NT2/D1 (cell line): ENCODE measurements around the gene KCNK7.

Experiments used
- SUZ12 ChIP-seq: IDR thresholded peaks from 2 replicates; pipeline ENCODE4 v1.6.1; 2011; ENCODE audit not compliant: insufficient read length, insufficient read depth; ENCODE audit errors: extremely low read depth
- YY1 ChIP-seq: IDR thresholded peaks from 2 replicates; pipeline ENCODE4 v1.6.1; 2011; ENCODE audit not compliant: insufficient read length, insufficient read depth
- ZNF274 ChIP-seq: IDR thresholded peaks from 2 replicates; pipeline ENCODE4 v1.6.1; 2011; ENCODE audit warnings: mild to moderate bottlenecking, low read depth, low read length

DNA sequence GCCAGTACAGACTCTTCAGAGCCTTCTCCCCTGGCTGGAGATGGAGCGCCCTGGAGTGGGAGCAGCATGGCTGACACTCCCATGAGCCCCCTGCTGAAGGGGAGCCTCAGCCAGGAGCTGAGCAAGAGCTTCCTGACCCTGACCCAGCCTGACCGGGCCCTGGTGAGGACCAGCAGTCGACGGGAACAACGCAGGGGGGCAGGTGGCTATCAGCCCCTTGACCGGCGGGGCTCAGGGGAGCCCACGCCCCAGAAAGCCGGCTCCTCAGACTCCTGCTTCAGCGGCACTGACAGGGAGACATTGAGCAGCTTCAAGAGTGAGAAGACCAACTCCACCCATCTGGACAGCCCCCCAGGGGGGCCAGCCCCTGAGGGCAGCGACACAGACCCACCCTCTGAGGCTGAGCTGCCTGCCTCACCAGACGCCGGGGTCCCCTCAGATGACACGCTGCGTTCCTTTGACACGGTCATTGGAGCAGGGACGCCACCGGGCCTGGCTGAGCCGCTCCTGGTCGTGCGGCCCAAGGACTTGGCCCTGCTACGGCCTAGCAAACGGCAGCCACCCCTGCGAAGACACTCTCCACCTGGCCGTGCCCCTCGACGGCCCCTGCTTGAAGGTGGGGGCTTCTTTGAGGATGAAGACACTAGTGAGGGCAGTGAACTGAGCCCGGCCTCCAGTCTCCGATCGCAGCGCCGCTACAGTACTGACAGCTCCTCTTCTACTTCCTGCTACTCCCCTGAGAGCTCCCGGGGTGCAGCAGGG is 22.6 kb upstream of the KCNK7 start:
- TF ChIP-seq YY1: no peak
- TF ChIP-seq ZNF274: no peak
- TF ChIP-seq SUZ12: no peak
